ENCODE results near the gene PRKCE. TPM values are rescaled to one million over a fixed set of nuclear protein-coding genes. Genes with fewer than 3 reads are reported as not detected.

Gene PRKCE
- total and polyA plus RNA-seq, 2 experiments from 2014 or later = 0.94 to 1.2 TPM

DNA sequence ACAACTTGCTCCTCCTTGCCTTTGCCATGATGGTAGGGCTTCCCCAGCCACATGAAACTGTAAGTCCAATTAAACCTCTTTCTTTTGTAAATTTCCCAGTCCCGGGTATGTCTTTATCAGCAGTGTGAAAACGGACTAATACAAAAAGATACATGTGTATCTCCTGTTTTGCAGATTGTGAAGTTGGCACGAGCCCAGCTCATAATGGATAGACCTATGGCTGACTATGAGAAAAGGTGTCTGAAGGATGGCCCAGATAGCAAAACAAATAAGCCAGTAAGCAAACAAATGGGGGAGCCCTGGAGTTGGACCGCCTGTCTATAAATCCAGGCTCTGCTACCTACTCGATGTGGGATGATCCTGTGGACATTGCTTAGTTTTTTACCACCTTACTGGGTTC is 15.5 kb upstream of the PRKCE start (continued):
- TF ChIP-seq ZNF462 (CRISPR knock-in tag; IDR thresholded peaks at IDR 0.05) = no peak
- no peak for TF ChIP-seq ZNF114 (CRISPR knock-in tag; IDR thresholded peaks at IDR 0.05)
- TF ChIP-seq ZNF331 (CRISPR knock-in tag; IDR thresholded peaks at IDR 0.05; ENCODE audit: low read depth) = no peak
- no peak for TF ChIP-seq POLR2AphosphoS5 (IDR thresholded peaks at IDR 0.05; ENCODE audit: low read depth)
- no peak for TF ChIP-seq JUNB (IDR thresholded peaks at IDR 0.05; ENCODE audit: unreplicated experiment)
- TF ChIP-seq CTCF (conservative IDR thresholded peaks at IDR 0.05; ENCODE audit: low read depth in 2 of 2) = no peak
- no peak for TF ChIP-seq NANOG (IDR thresholded peaks at IDR 0.05; ENCODE audit: borderline replicate concordance)
- TF ChIP-seq STAT1 (IDR thresholded peaks at IDR 0.05; ENCODE audit: unreplicated experiment) = no peak
- TF ChIP-seq CREB1 (CRISPR knock-in tag; IDR thresholded peaks at IDR 0.05; ENCODE audit: low read depth) = no peak

- no peaks in the 10 kb centered on the region for H3K9me2 ChIP-seq (ENCODE audit: insufficient read depth)
- no peaks in the 10 kb centered on the region for H3K9me3 Mint-ChIP-seq
- no peak overlapping the region for H3K4me2 ChIP-seq
- H3K4me3 ChIP-seq = no peak overlapping the region
- DNase-seq (ENCODE audit: low spot score) = no peak
- no peak overlapping the region for H2AFZ ChIP-seq
- no peak overlapping the region for H3K4me3 Mint-ChIP-seq
- peaks cover 14% of the 10 kb centered on the region for H3K27me3 Mint-ChIP-seq (ENCODE audit: insufficient read depth, low read depth, poor library complexity)
- no peaks in the 10 kb centered on the region for H4K20me1 ChIP-seq (replicated peaks; ENCODE audit: insufficient read depth)
- H3K36me3 ChIP-seq (ENCODE audit: insufficient read depth) = no peaks in the 10 kb centered on the region
- peaks cover 11% of the 10 kb centered on the region; the same call in 1 of the 2 replicates for H3K4me1 ChIP-seq (ENCODE audit: insufficient read depth)
- no peaks in the 10 kb centered on the region for H3F3A ChIP-seq (replicated peaks; ENCODE audit: low read depth)
- peaks cover 15% of the 10 kb centered on the region for H3K4me1 Mint-ChIP-seq
- no peak for ATAC-seq
- no peak overlapping the region for H3K27ac ChIP-seq (ENCODE audit: low read depth)
- H3K36me3 Mint-ChIP-seq (ENCODE audit: low read depth) = no peaks in the 10 kb centered on the region; the same call in 2 of the 3 replicates
- no peak overlapping the region for H3K27ac Mint-ChIP-seq
- H3K79me2 ChIP-seq (replicated peaks; ENCODE audit: insufficient read depth) = no peaks in the 10 kb centered on the region
- peaks cover 5% of the 10 kb centered on the region; the same call in 1 of the 2 replicates for H3K27me3 ChIP-seq (ENCODE audit: insufficient read depth)
- TF ChIP-seq EZH2 (IDR thresholded peaks at IDR 0.05; ENCODE audit: low read depth, unreplicated experiment) (no peak), EZH2phosphoT487 (IDR thresholded peaks at IDR 0.05; ENCODE audit: unreplicated experiment) (no peak), CREB1 (CRISPR knock-in tag; IDR thresholded peaks at IDR 0.05; ENCODE audit: low read depth) (no peak), JUNB (IDR thresholded peaks at IDR 0.05; ENCODE audit: unreplicated experiment) (no peak)
- TF ChIP-seq, protein P1, sequence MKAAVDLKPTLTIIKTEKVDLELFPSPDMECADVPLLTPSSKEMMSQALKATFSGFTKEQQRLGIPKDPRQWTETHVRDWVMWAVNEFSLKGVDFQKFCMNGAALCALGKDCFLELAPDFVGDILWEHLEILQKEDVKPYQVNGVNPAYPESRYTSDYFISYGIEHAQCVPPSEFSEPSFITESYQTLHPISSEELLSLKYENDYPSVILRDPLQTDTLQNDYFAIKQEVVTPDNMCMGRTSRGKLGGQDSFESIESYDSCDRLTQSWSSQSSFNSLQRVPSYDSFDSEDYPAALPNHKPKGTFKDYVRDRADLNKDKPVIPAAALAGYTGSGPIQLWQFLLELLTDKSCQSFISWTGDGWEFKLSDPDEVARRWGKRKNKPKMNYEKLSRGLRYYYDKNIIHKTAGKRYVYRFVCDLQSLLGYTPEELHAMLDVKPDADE (IDR thresholded peaks at IDR 0.05) = no peak
- TF ChIP-seq, protein P2, sequence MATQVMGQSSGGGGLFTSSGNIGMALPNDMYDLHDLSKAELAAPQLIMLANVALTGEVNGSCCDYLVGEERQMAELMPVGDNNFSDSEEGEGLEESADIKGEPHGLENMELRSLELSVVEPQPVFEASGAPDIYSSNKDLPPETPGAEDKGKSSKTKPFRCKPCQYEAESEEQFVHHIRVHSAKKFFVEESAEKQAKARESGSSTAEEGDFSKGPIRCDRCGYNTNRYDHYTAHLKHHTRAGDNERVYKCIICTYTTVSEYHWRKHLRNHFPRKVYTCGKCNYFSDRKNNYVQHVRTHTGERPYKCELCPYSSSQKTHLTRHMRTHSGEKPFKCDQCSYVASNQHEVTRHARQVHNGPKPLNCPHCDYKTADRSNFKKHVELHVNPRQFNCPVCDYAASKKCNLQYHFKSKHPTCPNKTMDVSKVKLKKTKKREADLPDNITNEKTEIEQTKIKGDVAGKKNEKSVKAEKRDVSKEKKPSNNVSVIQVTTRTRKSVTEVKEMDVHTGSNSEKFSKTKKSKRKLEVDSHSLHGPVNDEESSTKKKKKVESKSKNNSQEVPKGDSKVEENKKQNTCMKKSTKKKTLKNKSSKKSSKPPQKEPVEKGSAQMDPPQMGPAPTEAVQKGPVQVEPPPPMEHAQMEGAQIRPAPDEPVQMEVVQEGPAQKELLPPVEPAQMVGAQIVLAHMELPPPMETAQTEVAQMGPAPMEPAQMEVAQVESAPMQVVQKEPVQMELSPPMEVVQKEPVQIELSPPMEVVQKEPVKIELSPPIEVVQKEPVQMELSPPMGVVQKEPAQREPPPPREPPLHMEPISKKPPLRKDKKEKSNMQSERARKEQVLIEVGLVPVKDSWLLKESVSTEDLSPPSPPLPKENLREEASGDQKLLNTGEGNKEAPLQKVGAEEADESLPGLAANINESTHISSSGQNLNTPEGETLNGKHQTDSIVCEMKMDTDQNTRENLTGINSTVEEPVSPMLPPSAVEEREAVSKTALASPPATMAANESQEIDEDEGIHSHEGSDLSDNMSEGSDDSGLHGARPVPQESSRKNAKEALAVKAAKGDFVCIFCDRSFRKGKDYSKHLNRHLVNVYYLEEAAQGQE (IDR thresholded peaks at IDR 0.05; ENCODE audit: unreplicated experiment) = no peak
Measured at GRCh38 chr2:45637440-45637839, 14.0 kb upstream of the PRKCE start.
